ENCODE measurements around the gene ABCD3. TPM values are rescaled to one million over a fixed set of nuclear protein-coding genes. Genes with fewer than 3 reads are reported as not detected.

ABCD3 gene
- total RNA-seq, 6 experiments from 2014 or later, result 54.9 to 94.0 (median 65.6) TPM

DNA sequence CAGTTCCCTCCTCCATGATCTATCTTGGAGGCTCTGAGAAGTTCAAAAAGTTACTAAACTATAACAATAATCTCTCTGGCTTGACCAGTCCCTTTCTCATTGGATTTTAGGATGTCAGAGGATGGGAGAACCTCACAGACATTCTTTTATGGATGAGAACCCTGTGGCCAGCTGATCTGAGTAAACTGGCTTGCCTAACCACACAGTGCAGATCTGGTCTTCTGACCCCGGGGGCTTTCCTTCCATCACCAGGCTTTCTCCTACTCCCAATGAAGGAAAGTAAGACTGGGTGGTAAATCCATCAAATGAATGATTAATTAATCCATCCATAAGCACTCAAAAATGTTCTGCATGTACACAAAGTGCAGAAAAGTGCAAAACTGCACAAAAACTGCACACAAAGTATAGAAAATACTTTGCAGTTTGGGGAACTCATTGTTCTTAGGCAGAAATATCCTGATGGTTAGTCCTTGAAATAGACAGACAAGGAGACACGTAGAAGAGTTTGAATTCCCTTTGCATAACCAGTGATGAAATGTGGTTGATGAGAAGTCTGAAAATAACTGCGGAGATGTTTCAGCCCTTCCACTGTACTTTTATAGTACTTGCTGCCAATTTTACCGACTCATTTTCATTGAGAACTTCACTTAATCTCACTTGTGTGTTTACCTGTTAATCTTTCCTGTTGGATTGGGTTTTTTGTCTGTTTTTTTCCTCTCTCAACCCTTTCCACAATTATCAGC, 125.9 kb downstream of the ABCD3 start:
- 35% methylated on average over 4 of the region's 4 CpGs for WGBS (ENCODE audit: insufficient coverage, low coverage, low lambda C conversion rate, missing lambda C conversion rate)
- Histone ChIP-seq H3K27ac (no peak overlapping the region), H3K27me3 (no peaks in the 10 kb centered on the region), H3K4me3 (no peak overlapping the region), H3K4me1 (peaks cover 0 to 13% (median 4%) of the 10 kb centered on the region in 4 donors), H3K36me3 (no peaks in the 10 kb centered on the region), H3K9me3 (no peaks in the 10 kb centered on the region)
- no peak for TF ChIP-seq POLR2A (IDR thresholded peaks at IDR 0.05)
- TF ChIP-seq, protein P1, sequence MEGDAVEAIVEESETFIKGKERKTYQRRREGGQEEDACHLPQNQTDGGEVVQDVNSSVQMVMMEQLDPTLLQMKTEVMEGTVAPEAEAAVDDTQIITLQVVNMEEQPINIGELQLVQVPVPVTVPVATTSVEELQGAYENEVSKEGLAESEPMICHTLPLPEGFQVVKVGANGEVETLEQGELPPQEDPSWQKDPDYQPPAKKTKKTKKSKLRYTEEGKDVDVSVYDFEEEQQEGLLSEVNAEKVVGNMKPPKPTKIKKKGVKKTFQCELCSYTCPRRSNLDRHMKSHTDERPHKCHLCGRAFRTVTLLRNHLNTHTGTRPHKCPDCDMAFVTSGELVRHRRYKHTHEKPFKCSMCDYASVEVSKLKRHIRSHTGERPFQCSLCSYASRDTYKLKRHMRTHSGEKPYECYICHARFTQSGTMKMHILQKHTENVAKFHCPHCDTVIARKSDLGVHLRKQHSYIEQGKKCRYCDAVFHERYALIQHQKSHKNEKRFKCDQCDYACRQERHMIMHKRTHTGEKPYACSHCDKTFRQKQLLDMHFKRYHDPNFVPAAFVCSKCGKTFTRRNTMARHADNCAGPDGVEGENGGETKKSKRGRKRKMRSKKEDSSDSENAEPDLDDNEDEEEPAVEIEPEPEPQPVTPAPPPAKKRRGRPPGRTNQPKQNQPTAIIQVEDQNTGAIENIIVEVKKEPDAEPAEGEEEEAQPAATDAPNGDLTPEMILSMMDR (IDR thresholded peaks at IDR 0.05), result no peak
- DNase-seq (no peak), ATAC-seq (no peak)
- intact Hi-C loops (cut with DNase I), result no loop called here

DNA sequence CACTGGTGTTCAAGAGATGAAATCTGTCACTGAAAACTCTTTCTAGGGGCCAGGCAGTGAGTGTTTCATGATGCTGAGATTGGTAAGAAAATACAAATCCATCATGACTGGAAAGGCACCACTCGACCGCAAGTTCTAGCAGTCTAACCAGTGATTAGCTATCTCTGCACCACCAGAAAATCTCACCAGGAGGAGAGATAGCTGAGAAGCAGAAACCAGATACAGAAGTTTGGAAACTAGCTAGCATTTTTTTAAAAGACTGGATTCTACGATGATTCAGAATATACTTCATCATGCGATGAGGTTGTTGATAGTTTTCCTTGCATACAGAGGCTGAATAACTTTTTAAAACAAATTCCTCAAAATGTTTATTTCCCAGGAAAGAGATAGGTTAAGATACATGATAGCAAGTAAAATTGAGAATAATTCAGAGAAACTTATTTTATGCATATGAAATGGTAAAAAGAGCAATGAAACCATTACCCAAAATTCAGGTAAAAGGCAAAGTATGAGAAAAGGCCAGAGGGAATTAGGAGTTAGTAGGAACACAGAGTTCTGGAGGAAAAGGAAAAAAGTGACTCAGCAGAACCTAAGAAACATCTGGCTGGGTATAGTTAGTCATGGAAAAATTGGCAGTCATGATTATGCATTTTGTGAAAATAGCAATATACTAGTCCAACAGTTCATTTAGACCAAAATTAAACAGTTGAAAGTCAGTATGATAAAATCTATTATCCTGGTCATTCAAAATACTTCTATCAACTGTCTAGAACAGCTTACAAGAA, 126.7 kb downstream of the ABCD3 start:
- intact Hi-C loops (cut with DNase I), result no loop called here
- no peaks in the 10 kb centered on the region for H3K36me3 ChIP-seq
- 74% methylated on average over 4 of the region's 4 CpGs for WGBS (ENCODE audit: insufficient coverage, low coverage, low lambda C conversion rate, missing lambda C conversion rate)
- no peak for TF ChIP-seq POLR2A (IDR thresholded peaks at IDR 0.05)
- TF ChIP-seq, protein P1 (IDR thresholded peaks at IDR 0.05), result no peak
- DNase-seq (no peak), ATAC-seq (no peak)
- peaks cover 0 to 13% (median 4%) of the 10 kb centered on the region in 4 donors for H3K4me1 ChIP-seq
- no peak overlapping the region for H3K4me3 ChIP-seq
- no peak overlapping the region for H3K27ac ChIP-seq
- no peaks in the 10 kb centered on the region for H3K27me3 ChIP-seq
- no peaks in the 10 kb centered on the region for H3K9me3 ChIP-seq

DNA sequence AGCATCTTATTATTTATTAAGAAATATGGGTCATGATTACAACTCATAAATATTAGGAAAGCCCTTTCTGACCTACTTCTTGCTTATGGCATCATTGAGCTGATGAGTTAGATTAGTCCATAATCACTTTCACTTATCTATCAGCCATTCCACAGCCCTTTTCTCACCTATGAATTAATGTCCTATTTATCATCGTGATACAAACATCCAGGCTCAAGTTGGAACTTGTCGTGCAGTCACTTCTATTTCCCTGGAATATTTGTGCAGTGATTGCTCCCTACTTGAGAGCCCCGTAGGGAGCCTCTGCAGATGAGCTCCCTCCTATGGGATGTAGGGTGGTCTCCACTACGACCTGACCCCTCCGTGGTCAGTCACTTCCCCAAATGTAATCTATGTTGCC, 131.5 kb downstream of the ABCD3 start:
- TF ChIP-seq POLR2A (IDR thresholded peaks at IDR 0.05), result no peak
- TF ChIP-seq, protein P1 (IDR thresholded peaks at IDR 0.05), result no peak
- no peak for DNase-seq
- no peak for ATAC-seq
- intact Hi-C loops (cut with DNase I), result no loop called here
- H3K4me3 ChIP-seq, result no peak overlapping the region
- H3K27ac ChIP-seq, result no peak overlapping the region
- no peaks in the 10 kb centered on the region for H3K9me3 ChIP-seq
- no peaks in the 10 kb centered on the region for H3K27me3 ChIP-seq
- peaks cover 0 to 4% (median 0%) of the 10 kb centered on the region in 4 donors for H3K4me1 ChIP-seq
- H3K36me3 ChIP-seq, result no peaks in the 10 kb centered on the region
- 53% methylated on average over 5 of the region's 5 CpGs for WGBS (ENCODE audit: insufficient coverage, low coverage, low lambda C conversion rate, missing lambda C conversion rate)

DNA sequence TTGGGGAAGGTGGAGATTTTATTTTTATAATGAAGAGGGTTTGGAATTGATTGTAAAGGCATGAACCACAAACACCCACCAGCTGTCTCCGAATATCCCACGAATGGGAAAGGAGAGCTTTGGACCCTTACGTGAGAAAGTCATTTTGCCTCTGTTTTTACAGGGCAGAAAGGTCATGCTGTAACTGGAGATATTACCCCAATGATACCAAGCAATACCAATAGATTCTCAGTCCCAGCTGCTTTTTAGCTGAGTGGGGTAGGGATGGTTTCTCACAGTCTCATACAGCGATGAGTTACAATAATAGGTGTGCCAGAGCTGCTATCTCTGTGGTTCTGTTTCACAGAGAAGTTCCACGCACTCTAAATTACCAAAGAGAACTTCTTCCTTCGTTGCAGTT, 132.2 kb downstream of the ABCD3 start:
- no peaks in the 10 kb centered on the region for H3K9me3 ChIP-seq
- H3K4me1 ChIP-seq, result no peaks in the 10 kb centered on the region
- intact Hi-C loops (cut with DNase I), result no loop called here
- no peak for DNase-seq
- TF ChIP-seq, protein P1 (IDR thresholded peaks at IDR 0.05), result no peak
- no peak for TF ChIP-seq POLR2A (IDR thresholded peaks at IDR 0.05)
- WGBS (ENCODE audit: insufficient coverage, low coverage, low lambda C conversion rate, missing lambda C conversion rate), result 54% methylated on average over 4 of the region's 6 CpGs
- no peaks in the 10 kb centered on the region for H3K27me3 ChIP-seq
- ATAC-seq, result no peak
- no peaks in the 10 kb centered on the region for H3K36me3 ChIP-seq
- no peak overlapping the region for H3K4me3 ChIP-seq
- no peak overlapping the region for H3K27ac ChIP-seq

Data from right lobe of liver (tissue), 6 donors.